Left lung (tissue), 10 donors: ENCODE results near the gene PCDHB11. TPM values are rescaled to one million over a fixed set of nuclear protein-coding genes. Genes with fewer than 3 reads are reported as not detected.
A peak's percentile ranks its signal among the peaks of the same experiment; 100 is the strongest.
"Not testable (repeated sequence)": the region's sequence is repeated elsewhere in the genome, so short reads cannot be mapped to it uniquely, and the experiment has no call there.

Source experiments
- ATAC-seq: fragments of 200-7000 bp; cut with Tn5 transposase; one replicate; pipeline ENCODE4 v1.9.1; 2020; ENCODE audit warnings: moderate library complexity
- DNase-seq, 4 donors: peaks; one replicate each; pipeline ENCODE4 v3.0.0-alpha.2; 2013 to 2020
- H3K27ac ChIP-seq, 2 donors: fragments of 200-600 bp; sonication (generic) in 1 of 2; one replicate each; pipeline versions ENCODE4 v1.5.0 to v1.8.0; 2020 to 2021
- H3K27me3 ChIP-seq, 2 donors: fragments of 200-600 bp; sonication (generic) in 1 of 2; one replicate each; pipeline versions ENCODE4 v1.5.0 to v1.8.0; 2020 to 2021
- H3K36me3 ChIP-seq, 2 donors: fragments of 200-600 bp; sonication (generic) in 1 of 2; one replicate each; pipeline versions ENCODE4 v1.5.0 to v1.8.0; 2020 to 2021
- H3K4me1 ChIP-seq, 2 donors: fragments of 200-600 bp; one replicate each; pipeline ENCODE4 v1.8.0; 2021
- H3K4me3 ChIP-seq, 2 donors: fragments of 200-600 bp; sonication (generic) in 1 of 2; one replicate each; pipeline versions ENCODE4 v1.5.0 to v1.8.0; 2020 to 2021; ENCODE audit warnings: mild to moderate bottlenecking in 1 of 2
- H3K9me3 ChIP-seq, 2 donors: fragments of 200-600 bp; sonication (generic) in 1 of 2; one replicate each; pipeline versions ENCODE4 v1.5.0 to v1.8.0; 2020 to 2021
- intact Hi-C, 2 donors: fragments of 100-400 bp; cut with DNase I; formaldehyde crosslinking; loops; one replicate each; pipeline versions ENCODE4 v1.11.2 to v1.14.2; 2022
- polyA plus RNA-seq, 6 donors: library from polyadenylated mRNA; unstranded; fragments of 120-200 nt; gene quantifications; one replicate each; pipeline ENCODE4 v1.2.1, GENCODE V29; 2013; ENCODE audit not compliant: insufficient read length in 6 of 6
- total RNA-seq, 2 donors: library from RNA; stranded (reverse); fragmentation: NEBNext Ultra II Directional; extraction: Animal tissue kit (Norgen Biotek cat#: 25700); gene quantifications; one replicate each; pipeline ENCODE4 v1.2.1, GENCODE V29; 2021
- TF ChIP-seq, protein P1 (sequence below), 2 donors: fragments of 200-600 bp; sonication (generic) in 1 of 2; IDR thresholded peaks; one replicate each; pipeline versions ENCODE4 v1.5.0 to v1.8.0; 2021; ENCODE audit warnings: antibody characterized with exemption in 2 of 2
- donor health status: DM: no; HTN: yes; CAD: no.
- donor health status: DM: no; HTN: no; CAD: no.

The PCDHB11 gene
- total and polyA plus RNA-seq, 8 donors = 2.4 to 3.8 (median 3.4) TPM

DNA sequence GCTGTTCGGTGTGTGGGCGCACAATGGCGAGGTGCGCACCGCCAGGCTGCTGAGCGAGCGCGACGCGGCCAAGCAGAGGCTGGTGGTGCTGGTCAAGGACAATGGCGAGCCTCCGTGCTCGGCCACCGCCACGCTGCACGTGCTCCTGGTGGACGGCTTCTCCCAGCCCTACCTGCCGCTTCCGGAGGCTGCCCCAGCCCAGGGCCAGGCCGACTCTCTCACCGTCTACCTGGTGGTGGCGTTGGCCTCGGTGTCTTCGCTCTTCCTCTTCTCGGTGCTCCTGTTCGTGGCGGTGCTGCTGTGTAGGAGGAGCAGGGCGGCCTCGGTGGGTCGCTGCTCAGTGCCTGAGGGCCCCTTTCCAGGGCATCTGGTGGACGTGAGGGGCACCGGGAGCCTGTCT, 19.6 kb upstream of the PCDHB11 start:
- H3K4me1 ChIP-seq, H3K36me3 ChIP-seq, H3K4me3 ChIP-seq, intact Hi-C loops, H3K27ac ChIP-seq, DNase-seq, ATAC-seq: not testable (repeated sequence)
- H3K27me3 ChIP-seq = peaks cover 0 to 72% of the 10 kb centered on the region in 2 donors
- H3K9me3 ChIP-seq = peaks cover 0 to 62% of the 10 kb centered on the region in 2 donors

DNA sequence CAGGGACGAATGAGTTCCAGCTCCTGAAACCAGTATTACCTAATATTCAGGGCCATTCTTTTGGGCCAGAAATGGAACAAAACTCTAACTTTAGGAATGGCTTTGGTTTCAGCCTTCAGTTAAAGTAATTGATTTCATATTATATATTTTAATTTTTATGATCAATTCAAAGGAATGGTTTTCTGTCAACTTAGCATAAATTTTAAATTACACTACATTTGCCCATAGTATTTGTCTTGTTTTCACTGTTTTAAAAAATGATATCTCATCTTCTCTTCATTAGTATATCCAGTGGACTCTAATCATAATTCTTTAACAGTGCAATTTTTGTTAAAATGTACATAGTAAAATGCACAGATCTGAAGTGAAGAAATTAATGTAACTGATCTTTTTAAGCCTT, 19.1 kb upstream of the PCDHB11 start:
- intact Hi-C loops = no loop called here
- Histone ChIP-seq H3K27ac (no peak overlapping the region), H3K27me3 (peaks cover 0 to 69% of the 10 kb centered on the region in 2 donors), H3K4me1 (no peaks in the 10 kb centered on the region), H3K9me3 (peaks cover 0 to 59% of the 10 kb centered on the region in 2 donors), H3K4me3 (no peak overlapping the region), H3K36me3 (no peaks in the 10 kb centered on the region)
- no peak for DNase-seq
- no peak for ATAC-seq
- TF ChIP-seq, protein P1, sequence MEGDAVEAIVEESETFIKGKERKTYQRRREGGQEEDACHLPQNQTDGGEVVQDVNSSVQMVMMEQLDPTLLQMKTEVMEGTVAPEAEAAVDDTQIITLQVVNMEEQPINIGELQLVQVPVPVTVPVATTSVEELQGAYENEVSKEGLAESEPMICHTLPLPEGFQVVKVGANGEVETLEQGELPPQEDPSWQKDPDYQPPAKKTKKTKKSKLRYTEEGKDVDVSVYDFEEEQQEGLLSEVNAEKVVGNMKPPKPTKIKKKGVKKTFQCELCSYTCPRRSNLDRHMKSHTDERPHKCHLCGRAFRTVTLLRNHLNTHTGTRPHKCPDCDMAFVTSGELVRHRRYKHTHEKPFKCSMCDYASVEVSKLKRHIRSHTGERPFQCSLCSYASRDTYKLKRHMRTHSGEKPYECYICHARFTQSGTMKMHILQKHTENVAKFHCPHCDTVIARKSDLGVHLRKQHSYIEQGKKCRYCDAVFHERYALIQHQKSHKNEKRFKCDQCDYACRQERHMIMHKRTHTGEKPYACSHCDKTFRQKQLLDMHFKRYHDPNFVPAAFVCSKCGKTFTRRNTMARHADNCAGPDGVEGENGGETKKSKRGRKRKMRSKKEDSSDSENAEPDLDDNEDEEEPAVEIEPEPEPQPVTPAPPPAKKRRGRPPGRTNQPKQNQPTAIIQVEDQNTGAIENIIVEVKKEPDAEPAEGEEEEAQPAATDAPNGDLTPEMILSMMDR (IDR thresholded peaks at IDR 0.05) = no peak

DNA sequence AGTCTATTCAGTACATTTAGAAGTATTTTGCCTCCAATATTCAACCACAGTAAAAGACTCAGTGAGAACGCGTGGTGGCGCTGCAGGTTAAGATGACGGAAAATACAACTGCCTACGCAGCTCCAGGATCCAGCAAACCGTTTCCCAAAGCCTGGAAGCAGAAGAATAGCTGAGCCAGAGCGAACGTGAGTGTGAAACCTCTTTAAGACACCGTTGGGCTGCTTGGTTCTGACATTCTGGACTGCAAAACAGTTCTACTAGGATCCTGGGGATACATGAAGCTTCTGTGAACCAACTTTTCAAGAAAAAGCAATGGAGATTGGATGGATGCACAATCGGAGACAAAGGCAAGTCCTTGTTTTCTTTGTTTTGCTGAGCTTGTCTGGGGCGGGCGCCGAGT, 17.2 kb upstream of the PCDHB11 start, which contains the start of gene PCDHB16:
TSS of gene PCDHB16 (plus strand) at position 140 of the 400 bp plus-strand sequence. CDS start at position 313, 173 bp downstream.
- peak in 2 of 4 donors; percentile 36 to 58 for DNase-seq
- peaks cover 0 to 53% of the 10 kb centered on the region in 2 donors for H3K9me3 ChIP-seq

DNA sequence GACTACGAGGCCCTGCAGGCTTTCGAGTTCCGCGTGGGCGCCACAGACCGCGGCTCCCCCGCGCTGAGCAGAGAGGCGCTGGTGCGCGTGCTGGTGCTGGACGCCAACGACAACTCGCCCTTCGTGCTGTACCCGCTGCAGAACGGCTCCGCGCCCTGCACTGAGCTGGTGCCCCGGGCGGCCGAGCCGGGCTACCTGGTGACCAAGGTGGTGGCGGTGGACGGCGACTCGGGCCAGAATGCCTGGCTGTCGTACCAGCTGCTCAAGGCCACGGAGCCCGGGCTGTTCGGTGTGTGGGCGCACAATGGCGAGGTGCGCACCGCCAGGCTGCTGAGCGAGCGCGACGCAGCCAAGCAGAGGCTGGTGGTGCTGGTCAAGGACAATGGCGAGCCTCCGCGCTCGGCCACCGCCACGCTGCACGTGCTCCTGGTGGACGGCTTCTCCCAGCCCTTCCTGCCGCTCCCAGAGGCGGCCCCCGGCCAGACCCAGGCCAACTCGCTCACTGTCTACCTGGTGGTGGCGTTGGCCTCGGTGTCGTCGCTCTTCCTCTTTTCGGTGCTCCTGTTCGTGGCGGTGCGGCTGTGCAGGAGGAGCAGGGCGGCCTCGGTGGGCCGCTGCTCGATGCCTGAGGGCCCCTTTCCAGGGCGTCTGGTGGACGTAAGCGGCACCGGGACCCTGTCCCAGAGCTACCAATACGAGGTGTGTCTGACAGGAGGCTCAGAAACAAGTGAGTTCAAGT, 15.1 kb upstream of the PCDHB11 start:
- DNase-seq = not testable (repeated sequence)
- peaks cover 0 to 44% of the 10 kb centered on the region in 2 donors for H3K9me3 ChIP-seq

More for the DNA sequence above, 17.2 kb upstream of the PCDHB11 start, which contains the start of gene PCDHB16:
- Histone ChIP-seq H3K27me3 (peaks cover 0 to 50% of the 10 kb centered on the region in 2 donors), H3K27ac (no peak within 1 kb of the TSS), H3K4me3 (no peak within 1 kb of the TSS), H3K36me3 (no peaks in the 10 kb centered on the region), H3K4me1 (no peaks in the 10 kb centered on the region)
- no peak for ATAC-seq
- intact Hi-C loops = no loop called here
- TF ChIP-seq, protein P1 (IDR thresholded peaks at IDR 0.05) = no peak

DNA sequence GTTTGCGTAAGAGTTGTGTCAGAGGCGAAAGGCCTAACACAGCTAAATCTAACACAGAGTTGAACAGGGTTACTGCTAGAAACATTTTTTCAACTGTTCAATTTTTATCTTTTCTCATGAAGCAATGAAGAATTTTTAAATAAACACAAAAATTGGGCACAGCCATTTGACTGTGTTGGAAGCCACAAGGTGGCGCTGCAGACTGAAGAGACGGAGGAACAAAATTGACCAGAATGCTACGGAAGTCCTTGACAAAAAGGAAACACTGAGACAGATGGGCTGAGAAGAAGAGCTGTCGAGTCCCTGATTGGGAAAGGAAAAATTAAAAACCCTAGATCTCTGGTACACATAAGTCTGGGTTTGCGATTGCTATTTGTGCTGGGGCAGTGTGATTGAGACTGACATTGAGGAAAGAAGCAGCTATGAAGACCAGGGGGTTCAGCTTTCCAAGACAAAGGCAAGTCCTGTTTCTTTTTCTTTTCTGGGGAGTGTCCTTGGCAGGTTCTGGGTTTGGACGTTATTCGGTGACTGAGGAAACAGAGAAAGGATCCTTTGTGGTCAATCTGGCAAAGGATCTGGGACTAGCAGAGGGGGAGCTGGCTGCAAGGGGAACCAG, 12.4 kb upstream of the PCDHB11 start, which contains the start of gene PCDHB9:
TSS of gene PCDHB9 (plus strand) at position 265 of the 616 bp plus-strand sequence. CDS start at position 423, 158 bp downstream.
- H3K27ac ChIP-seq = no peak within 1 kb of the TSS
- H3K4me1 ChIP-seq = no peaks in the 10 kb centered on the region
- ATAC-seq (no peak), DNase-seq (peak in 1 of 4 donors; percentile 24)
- intact Hi-C loops = no loop called here
- peaks cover 0 to 63% of the 10 kb centered on the region in 2 donors for H3K9me3 ChIP-seq
- H3K4me3 ChIP-seq = no peak within 1 kb of the TSS
- peaks cover 3 to 47% of the 10 kb centered on the region in 2 donors for H3K27me3 ChIP-seq
- TF ChIP-seq, protein P1 (IDR thresholded peaks at IDR 0.05) = no peak
- no peaks in the 10 kb centered on the region for H3K36me3 ChIP-seq

More for the DNA sequence above, 15.1 kb upstream of the PCDHB11 start:
- H3K27ac ChIP-seq, H3K4me1 ChIP-seq, H3K36me3 ChIP-seq, ATAC-seq, intact Hi-C loops, H3K4me3 ChIP-seq: not testable (repeated sequence)
- peaks cover 0 to 46% of the 10 kb centered on the region in 2 donors for H3K27me3 ChIP-seq

DNA sequence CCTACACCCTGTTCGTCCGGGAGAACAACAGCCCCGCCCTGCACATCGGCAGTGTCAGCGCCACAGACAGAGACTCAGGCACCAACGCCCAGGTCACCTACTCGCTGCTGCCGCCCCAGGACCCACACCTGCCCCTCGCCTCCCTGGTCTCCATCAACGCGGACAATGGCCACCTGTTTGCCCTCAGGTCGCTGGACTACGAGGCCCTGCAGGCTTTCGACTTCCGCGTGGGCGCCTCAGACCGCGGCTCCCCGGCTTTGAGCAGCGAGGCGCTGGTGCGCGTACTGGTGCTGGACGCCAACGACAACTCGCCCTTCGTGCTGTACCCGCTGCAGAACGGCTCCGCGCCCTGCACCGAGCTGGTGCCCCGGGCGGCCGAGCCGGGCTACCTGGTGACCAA, 10.7 kb upstream of the PCDHB11 start:
- H3K27me3 ChIP-seq = peaks cover 3 to 43% of the 10 kb centered on the region in 2 donors
- H3K9me3 ChIP-seq = peaks cover 0 to 59% of the 10 kb centered on the region in 2 donors
- H3K4me1 ChIP-seq, H3K27ac ChIP-seq, ATAC-seq, H3K36me3 ChIP-seq, intact Hi-C loops, DNase-seq, H3K4me3 ChIP-seq: not testable (repeated sequence)

DNA sequence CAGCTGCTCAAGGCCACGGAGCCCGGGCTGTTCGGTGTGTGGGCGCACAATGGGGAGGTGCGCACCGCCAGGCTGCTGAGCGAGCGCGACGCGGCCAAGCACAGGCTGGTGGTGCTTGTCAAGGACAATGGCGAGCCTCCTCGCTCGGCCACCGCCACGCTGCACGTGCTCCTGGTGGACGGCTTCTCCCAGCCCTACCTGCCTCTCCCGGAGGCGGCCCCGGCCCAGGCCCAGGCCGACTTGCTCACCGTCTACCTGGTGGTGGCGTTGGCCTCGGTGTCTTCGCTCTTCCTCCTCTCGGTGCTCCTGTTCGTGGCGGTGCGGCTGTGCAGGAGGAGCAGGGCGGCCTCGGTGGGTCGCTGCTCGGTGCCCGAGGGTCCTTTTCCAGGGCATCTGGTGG, 10.3 kb upstream of the PCDHB11 start:
- H3K27ac ChIP-seq, ATAC-seq, H3K36me3 ChIP-seq, intact Hi-C loops, H3K4me1 ChIP-seq, H3K4me3 ChIP-seq: not testable (repeated sequence)
- Histone ChIP-seq H3K9me3 (peaks cover 0 to 58% of the 10 kb centered on the region in 2 donors), H3K27me3 (peaks cover 3 to 43% of the 10 kb centered on the region in 2 donors)
- peak in 1 of 4 donors; percentile 54 for DNase-seq
